WERI-Rb-1 (cell line): ENCODE data around the gene TTC23.
"Not testable (repeated sequence)": the region's sequence is repeated elsewhere in the genome, so short reads cannot be mapped to it uniquely, and the experiment has no call there.

Source experiments
- DNase-seq: peaks from one replicate; pipeline ENCODE4 v3.0.0-alpha.2; 2020
- H3K27ac ChIP-seq: fragments of 250-450 bp; sonication (Bioruptor Pico); 2 replicates; pipeline ENCODE4 v1.5.1; 2020; ENCODE audit warnings: mild to moderate bottlenecking, moderate library complexity
- H3K27me3 ChIP-seq: fragments of 250-450 bp; sonication (Bioruptor Pico); 2 replicates; pipeline ENCODE4 v1.5.1; 2021; ENCODE audit warnings: mild to moderate bottlenecking, low read depth, moderate library complexity; ENCODE audit not compliant: insufficient read depth, severe bottlenecking
- H3K36me3 ChIP-seq: fragments of 250-450 bp; sonication (Bioruptor Pico); 2 replicates; pipeline ENCODE4 v1.5.1; 2020; ENCODE audit warnings: mild to moderate bottlenecking, moderate library complexity
- H3K4me3 ChIP-seq: 2 replicates; pipeline ENCODE4 v1.5.1; 2011; ENCODE audit warnings: low read depth, mild to moderate bottlenecking, control low read depth, low read length
- H3K9me3 ChIP-seq: fragments of 250-450 bp; sonication (Bioruptor Pico); 2 replicates; pipeline ENCODE4 v1.5.1; 2021; ENCODE audit warnings: mild to moderate bottlenecking, moderate library complexity; ENCODE audit not compliant: severe bottlenecking
- CTCF ChIP-seq: IDR thresholded peaks from 2 replicates; pipeline ENCODE4 v1.5.1; 2011; ENCODE audit warnings: low read depth, mild to moderate bottlenecking, control low read depth, inconsistent platforms, low read length

TTC23 gene

DNA sequence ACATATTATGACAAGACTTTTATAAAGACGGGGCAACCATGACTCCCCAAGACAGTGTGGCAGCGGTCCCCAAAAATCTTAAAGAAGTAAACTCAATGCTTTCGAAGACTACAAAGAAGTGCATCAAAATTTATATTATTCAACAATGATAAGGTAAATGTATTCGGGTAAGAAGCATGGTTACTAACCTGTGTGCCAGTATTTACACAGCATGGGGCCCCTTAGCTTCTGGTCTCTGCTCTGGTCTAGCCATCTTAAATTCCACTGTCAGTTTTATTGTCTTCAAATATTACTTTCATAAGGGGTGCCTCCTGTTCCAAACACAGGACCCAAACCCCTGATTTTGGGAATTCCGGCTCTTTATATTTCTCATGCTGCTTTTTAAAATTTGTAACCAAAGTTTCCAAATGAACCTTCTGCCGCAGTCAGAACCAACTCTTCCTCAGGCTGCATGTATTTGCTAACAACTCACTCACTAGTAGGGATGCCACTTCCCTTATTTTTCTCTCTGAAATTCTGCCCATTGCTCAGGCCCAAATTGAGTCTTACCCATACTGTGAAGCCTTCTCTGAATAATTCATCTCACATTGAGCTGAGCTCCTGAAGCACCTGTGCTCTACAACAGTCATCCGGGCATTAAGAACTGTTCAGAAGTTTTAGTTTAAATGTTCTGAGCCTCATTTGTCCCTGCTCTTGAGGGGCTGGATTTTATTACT is 1.2 kb downstream of the TTC23 start:
- no peak for DNase-seq
- Histone ChIP-seq H3K9me3 (no peaks in the 10 kb centered on the region), H3K36me3 (no peaks in the 10 kb centered on the region), H3K4me3 (no peak overlapping the region), H3K27me3 (no peaks in the 10 kb centered on the region), H3K27ac (no peak overlapping the region)
- no peak for TF ChIP-seq CTCF

GRCh38 chr15:99247062-99247461 is 2.3 kb downstream of the TTC23 start:
- Histone ChIP-seq H3K36me3 (no peaks in the 10 kb centered on the region), H3K4me3 (no peak overlapping the region), H3K9me3 (no peaks in the 10 kb centered on the region), H3K27me3 (no peaks in the 10 kb centered on the region), H3K27ac (no peak overlapping the region)
- DNase-seq, result no peak
- TF ChIP-seq CTCF, result no peak

- H3K4me3 ChIP-seq, result no peak overlapping the region
- H3K9me3 ChIP-seq, result no peaks in the 10 kb centered on the region
- no peak for TF ChIP-seq CTCF
- DNase-seq, result no peak
- no peaks in the 10 kb centered on the region for H3K27me3 ChIP-seq
- no peak overlapping the region for H3K27ac ChIP-seq
- H3K36me3 ChIP-seq, result no peaks in the 10 kb centered on the region
Measured at GRCh38 chr15:99244306-99244705, 5.1 kb downstream of the TTC23 start.

GRCh38 chr15:99241752-99242151 is 7.6 kb downstream of the TTC23 start:
- Histone ChIP-seq H3K9me3 (no peaks in the 10 kb centered on the region), H3K4me3 (no peak overlapping the region), H3K27ac (no peak overlapping the region), H3K36me3 (no peaks in the 10 kb centered on the region), H3K27me3 (no peaks in the 10 kb centered on the region)
- no peak for TF ChIP-seq CTCF
- DNase-seq, result no peak

DNA sequence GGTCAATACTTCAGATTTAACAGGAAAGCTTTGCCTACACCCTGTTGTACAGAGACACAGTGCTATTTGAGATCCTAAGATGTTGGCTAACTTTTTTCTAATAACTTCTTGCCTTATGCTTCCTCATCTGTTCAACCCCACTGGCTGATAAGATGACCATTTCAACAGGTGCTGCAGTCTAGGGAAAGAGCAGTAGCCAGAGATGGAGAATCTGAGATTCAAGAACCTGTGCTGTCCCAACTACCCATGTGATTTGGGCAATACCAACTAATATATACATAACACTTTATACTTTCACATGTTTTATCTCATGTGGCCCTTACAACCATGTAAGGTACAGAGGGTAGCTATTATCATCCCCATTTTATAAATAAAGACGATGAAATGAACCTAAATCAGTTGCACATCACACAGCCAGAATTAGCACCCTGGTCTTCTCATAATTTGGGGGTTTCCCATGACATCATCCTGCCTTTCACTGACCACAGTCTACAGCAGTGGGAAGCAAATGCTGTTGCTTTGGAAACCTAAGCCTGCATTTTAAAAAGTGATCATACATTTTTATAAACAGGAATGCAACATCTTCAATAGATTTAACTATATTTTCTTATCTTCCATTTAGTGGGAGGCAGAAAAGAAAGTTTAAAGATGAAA is 9.7 kb downstream of the TTC23 start:
- TF ChIP-seq CTCF, result no peak
- no peaks in the 10 kb centered on the region for H3K36me3 ChIP-seq
- no peak overlapping the region for H3K27ac ChIP-seq
- no peak for DNase-seq
- H3K9me3 ChIP-seq, result no peaks in the 10 kb centered on the region
- H3K27me3 ChIP-seq, result no peaks in the 10 kb centered on the region
- H3K4me3 ChIP-seq, result no peak overlapping the region

DNA sequence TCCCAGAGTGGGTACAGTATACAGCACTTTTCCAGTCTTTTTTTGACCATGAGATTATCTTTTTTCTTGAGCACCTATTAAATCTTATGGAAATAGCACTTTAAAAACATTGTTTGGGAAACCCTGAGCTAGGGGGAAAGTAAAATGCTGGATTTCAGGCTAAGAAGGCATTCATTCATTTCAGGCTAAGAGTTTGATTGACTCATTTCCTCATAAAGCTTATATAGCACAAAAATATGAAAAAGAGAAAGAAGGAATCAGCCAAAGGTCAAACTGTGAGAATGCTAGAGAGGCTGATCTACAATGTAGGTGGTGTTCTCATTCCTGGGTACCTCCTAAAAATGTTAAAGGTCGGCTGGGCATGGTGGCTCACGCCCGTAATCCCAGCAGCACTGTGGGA is 10.5 kb downstream of the TTC23 start:
- Histone ChIP-seq H3K36me3 (no peaks in the 10 kb centered on the region), H3K27me3 (no peaks in the 10 kb centered on the region), H3K9me3 (no peaks in the 10 kb centered on the region), H3K4me3 (no peak overlapping the region), H3K27ac (no peak overlapping the region)
- DNase-seq, result no peak
- TF ChIP-seq CTCF, result no peak

GRCh38 chr15:99234160-99234559 is 15.2 kb downstream of the TTC23 start:
- H3K9me3 ChIP-seq, H3K4me3 ChIP-seq, H3K36me3 ChIP-seq, H3K27me3 ChIP-seq, DNase-seq, H3K27ac ChIP-seq: not testable (repeated sequence)
